HepG2 (cell line): Measurements from ENCODE around the gene ACVRL1. TPM values are rescaled to one million over a fixed set of nuclear protein-coding genes. Genes with fewer than 3 reads are reported as not detected.

Experiments
- ATAC-seq: fragments of 200-7000 bp; cut with Tn5 transposase; 3 replicates; pipeline ENCODE4 v1.9.1; 2020; ENCODE audit warnings: mild to moderate bottlenecking, moderate library complexity
- BruUV-seq: library from RNA; stranded (reverse); fragments of 400-500 nt; replicated peaks from 2 replicates; lab custom pipeline; 2021; lab: Mats Ljungman, UMichigan
- CTCF ChIA-PET: fragments of 300-600 bp; formaldehyde crosslinking; extraction: SDS; loops from one replicate; lab custom pipeline; 2021; ENCODE audit warnings: low total read pairs, inconsistent platforms, low intra/inter-chr PET ratio; lab: Yijun Ruan, JAX
- POLR2A ChIA-PET: fragments of 350-600 bp; sonication (Branson Sonifier 250); formaldehyde crosslinking; loops from one replicate; lab custom pipeline; 2020; ENCODE audit warnings: antibody characterized with exemption, inconsistent platforms; lab: Yijun Ruan, JAX
- DNase-seq: peaks from one replicate; pipeline ENCODE4 v3.0.0-alpha.2; 2015; ENCODE audit warnings: low spot score
- FAIRE-seq: peaks from 3 replicates; lab custom pipeline; 2011; peaks lifted over from hg19 to GRCh38; lab: Jason Lieb, UNC
- H2AFZ ChIP-seq: one replicate; pipeline ENCODE4 v1.6.1; 2011; ENCODE audit warnings: low read length, inconsistent platforms
- H3K27ac ChIP-seq: fragments of 300-600 bp; 3 replicates; pipeline ENCODE4 v1.8.0; 2011; ENCODE audit warnings: mixed run types, mild to moderate bottlenecking, mixed read lengths, low read length, inconsistent platforms; ENCODE audit not compliant: insufficient read depth; ENCODE audit errors: extremely low read length
- H3K27me3 ChIP-seq, 2 experiments: fragments of 200-600 bp in 1 of 2; 2 replicates in 1 of 2; 3 replicates in 1 of 2; pipeline versions ENCODE4 v1.6.0 to v1.8.0; 2011; ENCODE audit warnings: low read length in 2 of 2, mild to moderate bottlenecking in 2 of 2, moderate library complexity in 2 of 2, inconsistent platforms in 1 of 2; ENCODE audit not compliant: insufficient read depth in 2 of 2, control insufficient read depth in 1 of 2
- H3K36me3 ChIP-seq, 2 experiments: fragments of 200-600 bp in 1 of 2; replicated peaks in 1 of 2; 2 replicates in 1 of 2; 3 replicates in 1 of 2; pipeline versions ENCODE4 v1.5.1 to v1.8.0; 2011; ENCODE audit warnings: low read length in 2 of 2, inconsistent platforms in 1 of 2; ENCODE audit not compliant: insufficient read depth in 2 of 2, control insufficient read depth in 1 of 2
- H3K4me1 ChIP-seq: 2 replicates; pipeline ENCODE4 v1.5.1; 2012; ENCODE audit warnings: low read length, inconsistent platforms; ENCODE audit not compliant: insufficient read depth
- H3K4me2 ChIP-seq: 2 replicates; pipeline ENCODE4 v1.6.0; 2011; ENCODE audit warnings: low read depth, low read length, inconsistent platforms
- H3K4me3 ChIP-seq, 3 experiments: fragments of 200-600 bp in 1 of 3; sonication (generic), shearing (Covaris generic) in 1 of 3; replicated peaks in 1 of 3; 2 replicates each; pipeline ENCODE4 v1.5.1; 2011 to 2016; ENCODE audit warnings: low read length in 3 of 3, inconsistent platforms in 2 of 3, low read depth in 2 of 3, mild to moderate bottlenecking in 2 of 3, control low read depth in 1 of 3, mixed read lengths in 1 of 3; ENCODE audit not compliant: insufficient read depth in 1 of 3
- H3K79me2 ChIP-seq: one replicate; pipeline ENCODE4 v1.6.1; 2011; ENCODE audit warnings: low read length, inconsistent platforms; ENCODE audit not compliant: insufficient read depth
- H3K9ac ChIP-seq: 2 replicates; pipeline ENCODE4 v1.6.0; 2011; ENCODE audit warnings: mild to moderate bottlenecking, low read depth, low read length, inconsistent platforms; ENCODE audit not compliant: insufficient read depth
- H3K9me3 ChIP-seq: 2 replicates; pipeline ENCODE4 v1.5.1; 2012; ENCODE audit warnings: mild to moderate bottlenecking, low read length
- H4K20me1 ChIP-seq: 2 replicates; pipeline ENCODE4 v1.6.0; 2011; ENCODE audit warnings: inconsistent platforms, mild to moderate bottlenecking, low read length, moderate library complexity; ENCODE audit not compliant: insufficient read depth
- ARID3A ChIP-seq: IDR thresholded peaks from 2 replicates; pipeline ENCODE4 v1.6.1; 2012; ENCODE audit warnings: low read depth, low read length, improper control_type of control experiment
- ATF2 ChIP-seq: sonication (generic); formaldehyde crosslinking; IDR thresholded peaks from 2 replicates; pipeline ENCODE4 v1.4.0; 2020; ENCODE audit warnings: missing genetic modification reagents
- CAMTA2 ChIP-seq: sonication (generic); formaldehyde crosslinking; IDR thresholded peaks from 2 replicates; pipeline ENCODE4 v1.4.0; 2020; ENCODE audit warnings: mild to moderate bottlenecking, missing genetic modification reagents, borderline replicate concordance
- HIC2 ChIP-seq: sonication (generic); formaldehyde crosslinking; IDR thresholded peaks from 2 replicates; pipeline ENCODE4 v1.9.0; 2022; ENCODE audit warnings: low read depth, missing genetic modification reagents
- SMAD9 ChIP-seq: sonication (generic); formaldehyde crosslinking; IDR thresholded peaks from 2 replicates; pipeline ENCODE4 v1.5.1; 2020; ENCODE audit warnings: mild to moderate bottlenecking, missing genetic modification reagents
- ZNF543 ChIP-seq: sonication (generic); formaldehyde crosslinking; IDR thresholded peaks from 2 replicates; pipeline ENCODE4 v1.4.0; 2020; ENCODE audit warnings: mild to moderate bottlenecking, missing genetic modification reagents
- ZNF574 ChIP-seq: sonication (generic); formaldehyde crosslinking; IDR thresholded peaks from 2 replicates; pipeline ENCODE4 v1.4.0; 2020; ENCODE audit warnings: missing genetic modification reagents
- ZNF646 ChIP-seq: sonication (generic); formaldehyde crosslinking; IDR thresholded peaks from 2 replicates; pipeline ENCODE4 v1.9.0; 2021; ENCODE audit warnings: mild to moderate bottlenecking, missing genetic modification reagents
- ZNF878 ChIP-seq: sonication (generic); formaldehyde crosslinking; IDR thresholded peaks from 2 replicates; pipeline ENCODE4 v1.8.1; 2023; ENCODE audit warnings: mild to moderate bottlenecking, missing genetic modification reagents, moderate library complexity
- WGBS: methylation state at CpG from one replicate; pipeline ENCODE4 v1.1.6; 2017; ENCODE audit warnings: low lambda C conversion rate; 5-methylcytosine and 5-hydroxymethylcytosine counted together
- in situ Hi-C: cut with HindIII; loops from 2 replicates; pipeline ENCODE4 v1.10.0; 2017; ENCODE audit warnings: low pct_unique_long_range_greater_than_20kb; ENCODE audit not compliant: extremely low pct_ligation_motif_present
- intact Hi-C: fragments of 100-400 bp; cut with micrococcal nuclease; formaldehyde crosslinking; loops from one replicate; pipeline ENCODE4 v1.10.0; 2022; ENCODE audit not compliant: unreplicated experiment
- polyA plus RNA-seq, 8 experiments: library from polyadenylated mRNA; depleted of rRNA in 3 of 8; stranded (reverse) in 7 of 8; unstranded in 1 of 8; fragments of >200 nt; fragmentation: Illumina TruSeq in 4 of 8; extraction: Trizol in 4 of 8; gene quantifications; 2 replicates each; pipeline versions ENCODE4 v1.2.1 to v1.2.3, GENCODE V29; 2011 to 2016; ENCODE audit warnings: low read depth in 4 of 8, missing spikeins in 1 of 8, mixed read lengths in 1 of 8; ENCODE audit not compliant: insufficient read depth in 1 of 8
- total RNA-seq, 5 experiments: library from RNA; depleted of rRNA; stranded (reverse); fragments of >200 nt; fragmentation: Illumina TruSeq; extraction: Trizol; gene quantifications; 2 replicates each; pipeline ENCODE4 v1.2.3, GENCODE V29; 2016; ENCODE audit warnings: low read depth in 1 of 5

The ACVRL1 gene
- total and polyA plus RNA-seq, 2 of the 13 experiments (the other 11 are each of a cell fraction or from before 2014, with no cell fraction given), result not detected

- FAIRE-seq (no peak), DNase-seq (no peak), ATAC-seq (no peak)
- ChIA-PET POLR2A (no interaction called here), CTCF (no interaction called here)
- peaks cover 3 to 32% of the 10 kb centered on the region in 2 experiments; a peak in 4 of 5 replicates for H3K27me3 ChIP-seq
- no peak overlapping the region for H3K27ac ChIP-seq
- no peaks in the 10 kb centered on the region for H3K79me2 ChIP-seq
- no peaks in the 10 kb centered on the region for H3K36me3 ChIP-seq
- 38% methylated on average over 1 of the region's 6 CpGs for WGBS
- no peak overlapping the region for H2AFZ ChIP-seq
- H3K4me2 ChIP-seq, result no peak overlapping the region
- intact Hi-C loops, result no loop called here
- H3K9ac ChIP-seq, result no peak overlapping the region
- no TSS peak for BruUV-seq
- H3K4me1 ChIP-seq, result peaks cover 15% of the 10 kb centered on the region
- no peaks in the 10 kb centered on the region for H3K9me3 ChIP-seq
- no peak overlapping the region for H3K4me3 ChIP-seq
- in situ Hi-C loops, result no loop called here
- no peaks in the 10 kb centered on the region for H4K20me1 ChIP-seq
- no peak for TF ChIP-seq ZNF878 (CRISPR knock-in tag)
- no peak for TF ChIP-seq ZNF543
- no peak for TF ChIP-seq CAMTA2 (CRISPR knock-in tag)
- no peak for TF ChIP-seq HIC2 (CRISPR knock-in tag)
- no peak for TF ChIP-seq SMAD9
- TF ChIP-seq ZNF646, result no peak
- no peak for TF ChIP-seq ARID3A
- no peak for TF ChIP-seq ATF2
- no peak for TF ChIP-seq ZNF574 (CRISPR knock-in tag)
Measured at GRCh38 chr12:51938726-51939125, 31.4 kb downstream of the ACVRL1 start.
